Subcutaneous abdominal adipose tissue (tissue), 5 donors: ENCODE results near the gene FGGY.

ENCODE experiments used
- H3K27ac ChIP-seq: one replicate; pipeline ENCODE4 v1.7.0; 2013; ENCODE audit warnings: low read depth, mild to moderate bottlenecking, inconsistent platforms, low read length, moderate library complexity
- H3K27me3 ChIP-seq, 5 donors: one replicate each; pipeline ENCODE4 v1.7.0; 2013; ENCODE audit warnings: low read length in 5 of 5, inconsistent platforms in 1 of 5; ENCODE audit not compliant: control insufficient read depth in 5 of 5, insufficient read depth in 4 of 5
- H3K36me3 ChIP-seq, 5 donors: one replicate each; pipeline ENCODE4 v1.7.0; 2013; ENCODE audit warnings: low read length in 5 of 5; ENCODE audit not compliant: control insufficient read depth in 5 of 5, insufficient read depth in 5 of 5
- H3K4me1 ChIP-seq, 5 donors: one replicate each; pipeline ENCODE4 v1.7.0; 2013; ENCODE audit warnings: low read length in 5 of 5, mild to moderate bottlenecking in 3 of 5, moderate library complexity in 1 of 5; ENCODE audit not compliant: control insufficient read depth in 5 of 5, insufficient read depth in 5 of 5
- H3K4me3 ChIP-seq, 5 donors: one replicate each; pipeline ENCODE4 v1.7.0; 2013; ENCODE audit warnings: low read length in 5 of 5, low read depth in 1 of 5
- H3K9ac ChIP-seq, 5 donors: one replicate each; pipeline ENCODE4 v1.7.0; 2013; ENCODE audit warnings: low read length in 5 of 5, mild to moderate bottlenecking in 4 of 5, moderate library complexity in 3 of 5
- H3K9me3 ChIP-seq, 5 donors: one replicate each; pipeline ENCODE4 v1.7.0; 2013; ENCODE audit warnings: low read length in 5 of 5; ENCODE audit not compliant: control insufficient read depth in 5 of 5
- donor health status: healthy.
- donor health status: healthy.
- donor health status: healthy.
- donor health status: healthy.
- donor health status: healthy.

FGGY gene

DNA sequence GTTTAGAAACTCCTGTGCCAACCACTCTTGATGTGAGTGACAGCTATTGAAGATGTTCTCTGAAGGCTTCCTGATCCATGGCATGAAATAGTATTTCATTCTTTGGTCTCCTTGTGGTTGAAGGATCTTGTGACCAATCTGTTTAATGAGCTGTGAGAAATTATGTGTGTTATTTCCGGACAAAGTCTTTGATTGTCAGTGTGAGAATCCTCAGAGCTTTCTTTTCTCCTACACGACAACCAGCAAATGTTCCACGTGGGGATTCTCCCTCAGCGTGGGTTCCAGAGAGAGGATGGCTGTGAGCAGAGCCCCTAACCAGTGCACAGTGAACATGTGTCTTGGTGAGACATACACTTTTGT lies 472.8 kb downstream of the FGGY start:
- Histone ChIP-seq H3K4me3 (no peak overlapping the region), H3K27ac (no peak overlapping the region), H3K36me3 (no peaks in the 10 kb centered on the region), H3K9me3 (no peaks in the 10 kb centered on the region), H3K4me1 (no peaks in the 10 kb centered on the region), H3K27me3 (no peaks in the 10 kb centered on the region), H3K9ac (no peak overlapping the region)

DNA sequence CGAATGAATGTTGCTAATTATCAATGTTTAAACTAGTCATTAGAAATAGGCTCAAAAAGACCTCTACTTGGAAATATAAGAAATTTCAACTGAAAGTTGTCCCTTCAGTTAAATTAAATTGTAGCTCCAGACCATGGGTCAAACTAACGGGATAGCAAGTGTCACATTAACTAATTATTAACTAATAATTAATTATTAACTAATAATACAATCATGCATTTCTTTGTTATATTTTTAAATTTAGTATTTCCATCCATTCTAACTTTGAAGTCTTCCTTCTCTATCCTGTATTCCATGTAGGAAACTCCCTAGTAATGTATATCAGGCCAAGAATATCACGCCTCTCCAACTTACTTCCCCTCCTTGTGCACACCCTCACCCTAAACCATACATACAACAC lies 474.5 kb downstream of the FGGY start:
- H3K4me3 ChIP-seq = no peak overlapping the region
- H3K27me3 ChIP-seq = no peaks in the 10 kb centered on the region
- no peaks in the 10 kb centered on the region for H3K9me3 ChIP-seq
- no peaks in the 10 kb centered on the region for H3K36me3 ChIP-seq
- H3K9ac ChIP-seq = no peak overlapping the region
- H3K4me1 ChIP-seq = no peaks in the 10 kb centered on the region
- no peak overlapping the region for H3K27ac ChIP-seq

DNA sequence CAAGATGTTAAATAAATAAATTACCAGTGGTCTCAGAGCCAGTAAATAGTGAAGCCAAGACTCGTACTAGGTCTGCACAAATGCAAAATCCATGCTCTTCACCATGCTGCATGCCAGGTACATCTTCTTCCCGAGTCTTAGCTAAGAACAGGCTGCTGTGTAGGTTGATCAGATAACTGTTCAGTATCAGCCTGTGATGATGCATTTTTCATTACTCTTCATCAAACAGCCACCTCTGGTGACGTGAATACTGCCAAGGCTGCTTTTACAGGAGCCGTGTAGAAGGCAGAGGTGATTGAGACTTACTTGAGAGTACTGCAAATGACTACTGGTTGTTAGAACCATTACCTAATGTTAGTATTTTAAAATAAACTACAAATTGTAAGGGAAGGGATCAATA lies 478.6 kb downstream of the FGGY start:
- no peak overlapping the region for H3K9ac ChIP-seq
- H3K4me1 ChIP-seq = peaks cover 0 to 12% (median 0%) of the 10 kb centered on the region in 5 donors
- no peaks in the 10 kb centered on the region for H3K36me3 ChIP-seq
- no peaks in the 10 kb centered on the region for H3K9me3 ChIP-seq
- no peak overlapping the region for H3K27ac ChIP-seq
- H3K27me3 ChIP-seq = no peaks in the 10 kb centered on the region
- H3K4me3 ChIP-seq = no peak overlapping the region

DNA sequence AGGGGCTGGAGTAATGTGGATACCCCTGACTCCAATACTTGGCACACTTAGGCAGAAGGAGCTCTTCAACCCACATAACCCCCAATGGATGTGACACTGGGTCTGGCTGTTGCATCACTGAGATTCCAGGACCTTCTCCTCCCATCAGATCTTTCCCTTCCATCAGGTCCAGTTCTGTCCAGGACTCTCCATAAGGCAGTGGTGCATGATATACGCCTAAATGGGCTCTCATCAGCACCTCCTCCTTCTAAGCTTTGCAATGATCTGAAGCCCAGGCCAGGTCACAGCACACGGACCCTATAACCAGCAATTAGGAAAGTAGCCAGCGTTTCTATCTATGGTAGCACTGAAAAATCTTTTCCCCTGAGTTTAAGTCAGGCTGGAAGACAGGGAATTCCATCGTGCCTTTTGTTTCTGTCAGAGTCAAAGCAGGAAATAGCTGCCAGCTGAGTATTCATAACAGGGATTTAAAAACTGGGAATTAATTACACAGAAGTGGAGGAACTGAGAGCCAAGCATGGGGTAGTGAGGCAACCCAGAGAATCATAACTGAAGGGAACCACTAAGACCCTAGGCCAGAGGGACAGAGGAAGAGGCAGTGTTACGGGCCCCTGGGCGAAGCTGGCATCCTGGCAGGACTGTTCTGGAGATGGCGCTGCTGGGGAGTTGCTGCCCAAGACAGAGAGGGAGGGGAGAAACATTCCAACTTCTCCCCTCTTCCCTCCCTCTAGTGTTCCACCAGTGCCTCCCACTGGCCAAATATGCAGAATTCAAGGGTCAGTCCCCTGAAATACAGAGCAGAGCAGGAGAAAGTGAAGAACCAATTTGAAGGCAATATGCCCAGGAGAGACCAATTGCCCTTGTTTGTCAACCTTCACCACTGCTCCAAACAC lies 480.3 kb downstream of the FGGY start:
- H3K9me3 ChIP-seq = no peaks in the 10 kb centered on the region
- H3K9ac ChIP-seq = no peak overlapping the region
- peaks cover 0 to 12% (median 0%) of the 10 kb centered on the region in 5 donors for H3K4me1 ChIP-seq
- no peaks in the 10 kb centered on the region for H3K27me3 ChIP-seq
- H3K4me3 ChIP-seq = no peak overlapping the region
- no peaks in the 10 kb centered on the region for H3K36me3 ChIP-seq
- no peak overlapping the region for H3K27ac ChIP-seq

DNA sequence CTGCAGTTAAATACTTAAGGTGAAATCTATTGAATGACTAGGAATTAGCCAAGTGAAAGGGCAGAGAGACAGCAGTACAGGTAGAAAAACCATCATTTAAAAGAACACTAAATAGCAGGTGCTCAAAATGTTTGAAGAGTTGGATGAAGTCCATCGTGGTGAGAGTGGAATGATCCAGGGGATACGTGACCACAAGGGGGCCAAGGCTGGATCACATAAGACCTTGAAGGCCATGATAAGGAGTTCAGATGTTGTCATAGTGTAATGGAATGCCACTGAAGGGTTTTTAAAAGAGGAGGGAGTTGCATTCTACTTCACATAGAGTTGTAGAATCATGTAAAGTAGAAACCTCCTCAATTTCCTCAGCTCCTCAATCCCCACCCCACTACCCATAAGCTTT lies 483.1 kb downstream of the FGGY start:
- no peak overlapping the region for H3K4me3 ChIP-seq
- no peaks in the 10 kb centered on the region for H3K9me3 ChIP-seq
- H3K4me1 ChIP-seq = peaks cover 0 to 12% (median 0%) of the 10 kb centered on the region in 5 donors
- H3K36me3 ChIP-seq = no peaks in the 10 kb centered on the region
- no peak overlapping the region for H3K27ac ChIP-seq
- H3K27me3 ChIP-seq = no peaks in the 10 kb centered on the region
- H3K9ac ChIP-seq = no peak overlapping the region

DNA sequence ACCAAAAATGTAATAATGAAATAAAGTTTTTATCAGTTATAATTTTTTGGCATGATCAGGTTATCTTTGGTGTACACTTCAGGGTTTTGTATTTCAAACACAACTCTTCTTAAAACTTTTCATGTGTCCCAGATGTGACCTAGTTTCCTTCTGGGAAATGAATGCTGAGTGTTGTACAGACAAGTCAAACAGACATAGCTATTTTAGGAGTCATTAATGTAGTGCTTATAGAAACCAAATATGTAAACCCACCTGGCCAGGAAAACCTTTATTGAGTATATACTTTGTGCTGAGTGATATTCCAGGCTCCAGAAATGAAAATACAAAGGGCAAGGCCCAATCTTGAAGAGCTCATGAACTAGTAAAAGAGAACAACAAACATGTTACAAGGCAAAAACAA lies 491.9 kb downstream of the FGGY start:
- Histone ChIP-seq H3K4me3 (no peak overlapping the region), H3K9me3 (peaks cover 0 to 4% (median 3%) of the 10 kb centered on the region in 5 donors), H3K36me3 (peaks cover 0 to 3% (median 0%) of the 10 kb centered on the region in 5 donors), H3K4me1 (no peaks in the 10 kb centered on the region), H3K27ac (no peak overlapping the region), H3K9ac (no peak overlapping the region), H3K27me3 (peaks cover 0 to 2% (median 0%) of the 10 kb centered on the region in 5 donors)

DNA sequence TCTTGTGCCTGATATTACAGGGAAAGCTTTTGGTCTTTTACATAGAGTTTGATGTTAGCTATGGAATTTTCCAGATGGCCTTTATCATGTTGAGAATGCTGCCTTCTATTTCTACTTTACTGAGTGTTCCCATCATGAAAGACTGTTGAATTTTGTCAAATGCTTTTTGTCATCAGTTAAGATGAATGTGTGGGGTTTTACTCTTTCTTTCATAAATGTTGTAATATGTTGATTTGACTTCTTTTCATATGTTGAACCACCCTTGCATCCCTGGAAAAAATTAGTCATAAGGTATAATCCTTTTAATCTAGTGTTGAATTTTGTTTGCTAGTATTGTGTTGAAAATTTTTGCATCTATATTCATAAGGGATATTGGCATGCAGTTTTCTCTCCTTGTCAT lies 501.7 kb downstream of the FGGY start:
- H3K4me1 ChIP-seq = no peaks in the 10 kb centered on the region
- H3K27me3 ChIP-seq = no peaks in the 10 kb centered on the region
- no peak overlapping the region for H3K4me3 ChIP-seq
- peaks cover 0 to 8% (median 0%) of the 10 kb centered on the region in 5 donors for H3K9me3 ChIP-seq
- H3K9ac ChIP-seq = no peak overlapping the region
- H3K27ac ChIP-seq = no peak overlapping the region
- H3K36me3 ChIP-seq = no peaks in the 10 kb centered on the region

DNA sequence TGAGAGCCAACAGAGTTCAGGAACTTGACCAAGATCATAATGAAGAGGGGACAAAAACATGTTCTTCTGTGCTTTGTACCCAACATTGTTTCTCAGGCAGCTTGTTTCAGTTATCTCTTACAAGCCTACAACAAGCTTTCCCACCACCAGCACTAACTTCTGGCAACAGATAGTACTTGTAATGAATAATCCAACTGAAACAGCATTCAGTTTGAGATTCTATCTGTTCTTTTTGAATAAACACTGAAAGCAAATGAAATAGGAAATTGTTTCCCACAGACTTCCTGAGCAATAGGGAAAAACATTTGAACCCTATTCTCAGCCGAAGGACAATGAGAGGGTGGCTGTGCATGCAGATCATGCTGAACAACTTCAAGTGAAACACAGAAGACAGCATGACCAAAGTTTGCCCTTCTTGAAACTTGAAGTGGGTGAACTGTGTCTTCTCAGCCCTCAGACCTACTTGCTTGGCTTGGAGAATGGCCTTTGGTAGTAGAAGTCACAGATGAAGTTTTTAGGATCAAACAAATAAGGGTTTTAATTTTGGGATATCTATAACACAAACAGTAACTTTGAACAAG lies 506.7 kb downstream of the FGGY start:
- Histone ChIP-seq H3K9ac (no peak overlapping the region), H3K9me3 (peaks cover 0 to 2% (median 0%) of the 10 kb centered on the region in 5 donors), H3K4me1 (no peaks in the 10 kb centered on the region), H3K27me3 (peaks cover 0 to under 1% (median 0%) of the 10 kb centered on the region in 5 donors), H3K4me3 (no peak overlapping the region), H3K27ac (no peak overlapping the region), H3K36me3 (no peaks in the 10 kb centered on the region)

DNA sequence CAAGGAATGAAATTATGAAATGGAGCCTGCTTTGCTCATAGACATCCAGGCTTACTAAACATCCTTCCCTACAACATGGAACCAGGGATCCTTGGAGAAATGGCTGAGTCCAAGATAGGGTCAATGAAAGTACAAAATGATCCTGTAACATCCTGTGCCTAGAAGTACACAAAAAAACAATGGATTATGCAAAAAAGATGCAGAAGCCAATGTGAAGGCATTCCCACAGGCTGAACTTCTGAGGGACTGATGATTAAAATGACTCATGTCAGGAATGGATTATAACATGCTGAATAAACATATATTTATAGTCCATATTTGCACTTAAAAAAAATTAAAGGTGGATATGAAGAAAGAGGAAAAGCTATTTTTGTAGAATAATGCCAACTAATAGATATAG lies 507.4 kb downstream of the FGGY start:
- H3K4me1 ChIP-seq = no peaks in the 10 kb centered on the region
- H3K9ac ChIP-seq = no peak overlapping the region
- H3K27ac ChIP-seq = no peak overlapping the region
- peaks cover 0 to 2% (median 0%) of the 10 kb centered on the region in 5 donors for H3K9me3 ChIP-seq
- H3K4me3 ChIP-seq = no peak overlapping the region
- peaks cover 0 to 3% (median 0%) of the 10 kb centered on the region in 5 donors for H3K27me3 ChIP-seq
- H3K36me3 ChIP-seq = no peaks in the 10 kb centered on the region

DNA sequence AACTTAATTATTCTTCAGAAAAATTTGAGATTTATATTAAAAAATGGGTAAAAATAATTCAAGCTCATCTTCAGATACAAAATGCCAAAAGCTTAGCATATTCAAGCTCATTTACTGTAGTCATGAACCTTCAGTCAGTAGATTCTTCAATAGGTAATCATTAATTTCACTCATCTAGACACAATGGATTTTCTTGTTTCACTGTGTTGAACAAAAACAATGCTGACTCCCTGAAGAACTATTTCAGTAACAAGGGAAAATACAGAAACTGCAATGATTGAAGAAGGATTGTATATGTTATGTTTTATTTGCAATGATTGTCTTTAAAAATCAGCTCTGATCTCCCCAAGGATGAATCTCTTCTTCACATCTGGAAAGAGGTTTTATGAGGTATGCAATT lies 508.7 kb downstream of the FGGY start:
- Histone ChIP-seq H3K27ac (no peak overlapping the region), H3K27me3 (peaks cover 0 to 3% (median 0%) of the 10 kb centered on the region in 5 donors), H3K9me3 (peaks cover 0 to 2% (median 0%) of the 10 kb centered on the region in 5 donors), H3K9ac (no peak overlapping the region), H3K4me1 (no peaks in the 10 kb centered on the region), H3K4me3 (no peak overlapping the region), H3K36me3 (no peaks in the 10 kb centered on the region)
